ENCODE measurements around the gene RIMS4. TPM values are rescaled to one million over a fixed set of nuclear protein-coding genes. Genes with fewer than 3 reads are reported as not detected.
A peak's percentile ranks its signal among the peaks of the same experiment; 100 is the strongest.

RIMS4 gene
- total and polyA plus RNA-seq, 9 of the 15 experiments (the other 6 are each of a cell fraction or from before 2014, with no cell fraction given), result 0.04 TPM; not detected in 8

- TF ChIP-seq REST (IDR thresholded peaks at IDR 0.05; ENCODE audit: borderline replicate concordance), result peak; percentile 21; the same call in 1 of the 2 replicates
- TF ChIP-seq REST (CRISPR knock-in tag; IDR thresholded peaks at IDR 0.05; ENCODE audit: low read depth), result no peak
- no peak for TF ChIP-seq ZNF551 (CRISPR knock-in tag; IDR thresholded peaks at IDR 0.05)
- no peak for TF ChIP-seq BACH1 (tag; IDR thresholded peaks at IDR 0.05)
- peak; percentile 74 for TF ChIP-seq MYC (IDR thresholded peaks at IDR 0.05; ENCODE audit: low read depth, low read length)
- no peak for TF ChIP-seq MYC (CRISPR knock-in tag; IDR thresholded peaks at IDR 0.05; ENCODE audit: borderline replicate concordance, low read depth)
- TF ChIP-seq ZBTB5 (IDR thresholded peaks at IDR 0.05), result no peak
- no peak for TF ChIP-seq PCBP2 (IDR thresholded peaks at IDR 0.05; ENCODE audit: low read depth, low read length, poor library complexity, severe bottlenecking)
- TF ChIP-seq AFF1 (IDR thresholded peaks at IDR 0.05; ENCODE audit: low read depth in 1 of 2, partially characterized antibody in 2 of 2), result no peak
- TF ChIP-seq ZNF121 (CRISPR knock-in tag; conservative IDR thresholded peaks at IDR 0.05), result no peak
- no peak for TF ChIP-seq USF2 (CRISPR knock-in tag; IDR thresholded peaks at IDR 0.05)
Measured at GRCh38 chr20:44747166-44748004, 63.0 kb downstream of the RIMS4 start (continued).
